ENCODE measurements around the gene NEURL2.
A peak's percentile ranks its signal among the peaks of the same experiment; 100 is the strongest.
"Not testable (repeated sequence)": the region's sequence is repeated elsewhere in the genome, so short reads cannot be mapped to it uniquely, and the experiment has no call there.

NEURL2 gene

DNA sequence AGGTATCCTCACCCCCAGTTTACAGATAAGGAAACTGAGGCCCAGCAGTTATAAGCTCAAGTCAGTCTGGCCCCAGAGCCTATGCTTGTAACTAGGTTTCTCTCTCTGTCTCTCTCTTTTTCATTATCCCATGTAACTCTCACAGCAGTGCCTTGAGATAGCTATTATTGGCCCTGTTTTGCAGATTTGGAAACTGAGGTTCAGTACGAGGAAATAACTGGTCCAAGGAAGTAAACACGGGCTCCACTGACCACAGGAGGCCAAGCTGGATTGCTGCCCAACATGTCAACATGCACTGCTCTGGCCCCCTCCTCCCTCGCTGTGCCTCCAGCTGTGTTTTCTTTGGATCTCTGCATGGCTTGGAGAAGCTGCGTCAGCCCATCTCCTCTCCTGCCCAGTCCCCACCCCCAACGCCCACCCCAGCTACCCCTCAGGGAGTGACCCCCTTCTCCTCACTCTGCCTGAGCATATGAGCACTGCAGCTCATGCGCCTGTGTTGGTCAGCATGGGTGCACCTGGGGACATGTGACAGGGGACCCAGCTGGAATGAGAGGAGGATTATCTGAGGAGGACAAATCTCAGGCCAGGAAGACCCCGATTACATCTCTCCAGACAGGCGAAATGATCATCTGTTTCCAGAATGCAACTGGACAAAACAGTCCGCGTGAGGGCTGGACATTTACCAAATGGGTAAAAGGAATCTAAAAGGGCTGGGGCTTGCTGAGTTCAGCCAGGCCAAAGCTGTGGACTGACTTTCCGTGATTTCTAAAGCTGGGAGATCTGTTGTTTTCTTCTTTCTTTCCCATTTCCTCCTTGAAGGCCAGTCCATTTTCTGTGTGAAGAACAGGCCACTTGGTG lies 28.8 kb upstream of the NEURL2 start:
- no peak for DNase-seq

DNA sequence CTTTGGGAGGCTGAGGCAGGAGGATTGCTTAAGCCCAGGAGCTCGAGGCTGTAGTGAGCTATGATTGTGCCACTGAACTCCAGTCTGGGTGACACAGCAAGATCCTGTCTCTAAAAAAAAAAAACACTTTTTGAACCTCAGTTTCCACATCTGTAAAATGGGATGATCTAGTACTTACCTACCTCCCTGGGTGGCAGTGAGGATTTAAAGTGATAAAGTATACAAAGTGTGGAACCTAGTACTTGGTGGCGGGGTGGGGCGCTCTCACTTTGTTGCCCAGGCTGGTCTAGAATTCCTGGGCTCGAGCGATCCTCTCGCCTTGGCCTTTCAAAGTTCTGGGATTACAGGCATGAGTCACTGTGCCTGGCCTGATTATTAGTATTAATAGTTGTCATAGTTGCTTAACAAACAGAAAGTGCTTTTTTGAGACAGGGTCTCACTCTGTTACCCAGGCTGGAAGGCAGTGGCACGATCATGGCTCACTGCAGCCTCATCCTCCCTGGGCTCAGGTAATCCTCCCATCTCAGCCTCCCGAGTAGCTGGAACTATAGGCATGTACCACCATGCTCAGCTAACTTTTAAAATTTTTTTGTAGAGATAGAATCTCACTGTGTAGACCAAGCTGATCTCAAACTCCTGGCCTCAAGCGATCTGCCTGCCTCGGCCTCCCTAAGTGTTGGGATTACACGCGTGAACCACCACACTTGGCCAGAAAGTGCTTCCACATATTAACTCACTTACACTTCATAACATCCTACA lies 27.9 kb upstream of the NEURL2 start:
- no peak for DNase-seq

DNA sequence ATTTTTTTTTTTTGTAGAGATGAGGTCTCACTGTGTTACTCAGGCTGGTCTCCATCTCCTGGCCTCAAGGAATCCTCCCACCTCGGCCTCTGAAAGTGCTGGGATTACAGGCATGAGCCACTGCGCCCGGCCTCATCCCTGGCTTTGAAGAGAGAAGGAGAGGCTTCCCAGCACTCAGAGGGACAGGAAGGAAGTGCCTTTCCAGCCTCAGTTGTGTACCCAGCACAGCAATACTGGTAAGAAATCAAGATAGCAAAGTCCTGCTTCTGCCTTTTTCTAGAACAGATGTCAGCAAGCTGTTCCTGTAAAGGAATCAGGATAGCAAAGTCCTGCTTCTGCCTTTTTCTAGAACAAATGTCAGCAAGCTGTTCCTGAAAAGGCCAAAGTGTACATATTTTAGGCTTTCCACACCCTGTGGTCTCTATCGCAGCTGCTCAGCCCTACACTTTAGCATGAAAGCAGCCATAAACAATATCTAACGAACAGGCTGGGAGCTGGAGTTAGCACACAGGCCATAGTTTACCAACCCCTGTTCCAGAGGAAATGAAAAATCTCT lies 27.3 kb upstream of the NEURL2 start:
- no peak for DNase-seq

DNA sequence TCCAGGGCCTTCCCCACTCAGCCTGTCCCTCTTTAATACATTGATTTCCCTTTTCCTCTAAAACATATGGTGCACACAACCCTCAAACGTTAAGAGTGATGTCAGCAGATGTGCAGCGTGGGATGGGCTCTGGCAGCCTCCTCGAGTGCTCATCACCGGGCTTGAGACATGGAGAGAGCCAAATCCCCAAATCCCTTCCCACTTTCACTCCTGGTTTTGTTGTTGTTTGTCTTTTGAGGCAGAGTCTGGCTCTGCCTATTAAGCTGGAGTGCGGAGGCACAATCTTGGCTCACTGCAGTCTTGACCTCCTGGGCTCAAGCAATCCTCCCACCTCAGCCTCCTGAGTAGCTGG lies 26.8 kb upstream of the NEURL2 start:
- no peak for DNase-seq

DNA sequence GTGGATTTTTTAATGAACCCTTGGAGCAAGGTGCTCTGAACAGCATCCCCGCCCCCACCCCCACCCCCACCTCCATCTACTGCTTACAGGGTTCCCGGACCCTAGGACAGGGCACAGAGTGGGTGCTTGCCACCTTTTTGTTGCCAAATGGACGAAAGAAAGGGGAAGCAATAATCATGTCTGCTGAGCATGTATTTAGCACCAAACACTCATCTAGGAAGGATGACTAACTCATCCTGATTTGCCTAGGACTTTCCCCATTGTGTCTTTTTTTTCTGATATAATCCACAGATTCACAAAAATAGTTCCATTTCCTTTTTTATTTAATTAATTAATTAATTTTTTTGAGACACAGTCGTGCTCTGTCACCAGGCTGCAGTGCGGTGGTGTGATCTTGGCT lies 22.1 kb upstream of the NEURL2 start:
- no peak for DNase-seq

DNA sequence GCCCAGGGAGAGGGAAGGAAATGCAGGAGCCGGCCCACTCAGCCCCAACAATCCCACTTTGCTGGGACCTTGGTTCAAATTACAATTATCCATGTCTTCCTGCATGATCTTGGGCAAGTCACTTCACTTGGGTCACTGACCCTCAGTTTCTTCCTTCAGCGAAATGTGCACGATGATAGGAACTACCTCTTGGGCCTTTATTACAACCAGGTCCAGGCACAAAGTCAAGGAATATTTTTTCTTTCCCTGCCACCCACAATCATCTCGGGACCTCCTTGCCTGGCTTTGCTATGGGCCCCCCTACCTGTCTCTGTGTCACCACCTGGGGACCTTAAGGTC lies 21.3 kb upstream of the NEURL2 start:
- DNase-seq, result no peak

DNA sequence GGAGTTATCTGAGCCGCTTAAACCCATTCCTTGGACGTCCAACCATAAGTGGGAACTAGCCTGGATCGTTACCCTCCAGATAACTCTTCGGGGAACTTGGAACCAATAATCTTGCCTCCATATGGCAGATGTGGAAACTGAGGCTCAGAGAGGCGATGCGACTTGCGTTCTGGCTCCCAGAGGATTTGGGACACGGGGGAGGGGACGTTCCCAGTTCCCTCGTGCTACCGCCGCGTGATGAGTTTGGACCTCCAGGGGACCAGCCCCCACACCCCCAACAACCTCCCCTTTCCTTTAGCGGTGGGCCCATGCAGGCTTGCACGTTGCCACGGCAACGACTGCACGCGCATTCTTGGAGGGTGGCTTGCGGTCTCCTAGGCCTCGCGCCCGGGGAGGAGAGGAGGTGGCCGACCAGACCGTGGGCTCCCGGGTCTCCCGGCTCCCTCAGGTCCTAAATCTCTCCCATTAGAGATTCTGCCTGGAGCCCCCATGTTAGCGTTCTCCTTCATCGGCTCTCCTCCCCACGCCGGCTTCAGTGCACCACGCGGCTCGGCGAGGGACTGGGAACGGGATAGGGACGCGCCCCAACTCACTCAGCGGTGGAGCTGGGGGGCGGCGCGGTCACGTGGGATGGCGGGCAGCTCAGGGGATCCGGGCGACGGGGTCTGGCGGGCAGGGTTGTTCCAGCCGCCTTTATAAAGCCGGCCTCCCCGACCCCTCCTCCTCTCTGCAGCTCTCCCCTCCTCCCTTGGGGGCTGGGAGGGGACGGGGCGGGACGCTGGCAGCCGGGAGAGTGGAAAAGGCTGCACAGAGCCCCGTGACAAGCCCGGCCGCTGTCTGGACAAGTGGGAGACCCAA lies 20.7 kb upstream of the NEURL2 start, which contains the start of gene PLTP:
Gene PLTP, minus strand, starts transcription at position 670 of the 858 bp plus-strand sequence. CDS start 703 bp downstream, outside the sequence.
- no peak for DNase-seq

DNA sequence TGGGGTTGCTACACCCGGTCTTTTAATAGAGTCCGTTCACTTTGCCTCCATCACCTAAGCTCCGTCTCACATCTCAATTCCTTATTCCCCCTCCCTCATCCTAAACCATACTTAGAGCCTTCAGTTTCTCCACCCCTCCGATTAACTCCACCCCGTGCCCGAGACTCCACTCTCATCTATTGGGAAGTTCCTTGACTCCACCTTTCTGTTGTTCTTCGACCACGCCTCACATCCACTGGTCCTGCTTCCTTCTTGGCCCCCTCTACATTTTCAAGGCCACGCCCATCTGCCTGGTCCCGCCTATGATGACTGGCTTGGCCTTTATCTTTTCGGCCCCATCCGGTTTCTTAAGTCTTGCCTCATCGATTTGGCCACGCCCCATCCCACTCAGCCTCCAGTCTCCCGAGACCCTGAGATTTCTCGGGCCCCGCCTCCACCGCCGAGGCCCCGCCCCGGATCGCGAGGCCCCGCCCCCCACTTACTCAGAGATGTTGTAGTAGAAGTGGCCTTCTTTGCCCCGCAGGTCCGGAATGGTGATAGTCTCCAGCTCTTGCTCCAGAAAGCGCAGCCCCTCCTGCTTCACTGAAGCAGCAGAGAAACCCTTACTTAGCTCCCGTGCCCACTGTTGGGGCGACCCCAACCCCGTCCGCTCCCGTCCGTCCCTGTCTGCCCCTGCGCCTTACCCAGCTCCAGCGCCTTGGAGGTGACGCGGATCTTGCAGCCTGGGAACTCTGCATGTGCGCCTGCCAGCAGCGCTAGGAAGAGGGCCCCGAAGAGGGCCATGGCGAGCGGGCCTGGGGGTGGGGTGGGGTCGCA lies 19.9 kb upstream of the NEURL2 start:
- DNase-seq, result peak; percentile 97 to 99

DNA sequence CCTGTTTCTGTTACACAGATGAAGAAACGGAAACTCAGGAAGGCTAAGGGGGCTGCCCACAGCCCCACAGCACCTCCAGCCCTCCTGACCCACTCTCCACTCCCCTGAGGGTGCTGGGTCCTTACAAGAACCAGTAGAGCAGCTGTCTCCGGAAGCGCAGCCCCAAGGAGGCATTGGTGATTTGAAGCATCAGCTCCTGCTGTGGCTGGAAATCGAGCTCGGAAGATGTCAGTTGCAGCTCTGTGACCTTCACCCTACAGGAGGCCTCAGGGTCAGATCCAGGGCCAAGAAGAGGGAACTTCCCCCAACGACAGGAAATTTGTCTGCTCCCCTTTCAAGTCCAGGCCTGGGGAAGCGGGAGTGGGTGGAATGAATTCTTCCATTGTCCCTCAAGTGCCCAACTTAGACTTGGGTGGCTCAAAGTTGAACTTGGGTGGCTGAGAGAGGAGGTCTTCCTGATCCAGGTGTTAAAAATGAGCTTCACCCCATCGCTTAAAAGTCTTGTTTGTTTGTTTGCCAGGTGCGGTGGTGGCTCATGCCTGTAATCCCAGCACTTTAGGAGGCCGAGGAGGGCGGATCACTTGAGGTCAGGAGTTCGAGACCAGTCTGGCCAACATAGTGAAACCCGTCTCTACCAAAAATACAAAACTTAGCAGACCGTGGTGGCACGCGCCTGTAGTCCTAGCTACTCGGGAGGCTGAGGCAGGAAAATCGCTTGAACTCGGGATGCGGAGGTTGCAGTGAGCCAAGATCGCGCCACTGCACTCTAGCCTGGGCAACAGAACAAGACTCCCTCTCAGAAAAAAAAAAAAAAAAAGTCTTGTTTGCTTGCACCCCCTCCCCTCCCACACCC lies 19.0 kb upstream of the NEURL2 start:
- DNase-seq, result no peak

DNA sequence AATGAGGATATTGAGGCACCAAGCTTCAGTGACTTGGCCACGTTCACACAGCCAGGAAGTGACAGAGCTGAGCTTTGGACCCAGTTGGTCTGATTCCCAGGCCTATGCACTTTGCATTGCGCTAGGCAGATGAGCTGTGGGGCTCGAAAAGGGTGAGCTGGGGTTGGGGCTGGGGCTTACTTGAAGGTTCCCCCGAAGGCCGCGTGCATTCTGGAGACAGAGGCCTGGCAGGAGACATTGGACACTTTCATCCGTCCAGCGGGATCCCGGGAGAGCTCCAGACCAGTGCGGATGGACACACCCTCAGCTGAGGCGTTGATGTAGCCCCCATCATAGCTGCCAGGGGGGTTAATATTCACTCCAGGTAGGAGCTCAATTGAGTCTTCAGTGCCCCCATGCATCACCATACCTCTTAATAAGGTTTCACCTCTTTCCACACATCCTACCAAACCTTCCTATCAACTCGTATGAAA lies 18.4 kb upstream of the NEURL2 start:
- no peak for DNase-seq

DNA sequence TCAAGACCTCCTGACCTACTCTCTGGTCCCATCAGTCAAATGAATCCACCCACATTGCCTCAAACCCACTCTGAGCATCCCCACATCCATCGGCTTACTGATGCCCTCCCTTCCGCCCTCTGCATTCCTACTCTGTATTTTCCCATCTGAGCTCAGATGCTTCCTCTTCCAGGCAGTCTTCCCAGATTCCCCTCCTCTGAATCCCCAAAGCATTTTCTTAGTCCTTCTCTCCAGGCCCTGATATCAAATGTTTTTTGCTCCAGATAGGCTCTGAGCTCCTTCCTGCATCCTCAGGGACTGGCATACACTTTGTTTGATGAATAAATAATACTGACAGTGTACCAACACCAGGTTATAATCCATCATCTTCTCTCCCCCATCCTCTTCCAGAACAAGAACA lies 17.1 kb upstream of the NEURL2 start:
- DNase-seq, result no peak

DNA sequence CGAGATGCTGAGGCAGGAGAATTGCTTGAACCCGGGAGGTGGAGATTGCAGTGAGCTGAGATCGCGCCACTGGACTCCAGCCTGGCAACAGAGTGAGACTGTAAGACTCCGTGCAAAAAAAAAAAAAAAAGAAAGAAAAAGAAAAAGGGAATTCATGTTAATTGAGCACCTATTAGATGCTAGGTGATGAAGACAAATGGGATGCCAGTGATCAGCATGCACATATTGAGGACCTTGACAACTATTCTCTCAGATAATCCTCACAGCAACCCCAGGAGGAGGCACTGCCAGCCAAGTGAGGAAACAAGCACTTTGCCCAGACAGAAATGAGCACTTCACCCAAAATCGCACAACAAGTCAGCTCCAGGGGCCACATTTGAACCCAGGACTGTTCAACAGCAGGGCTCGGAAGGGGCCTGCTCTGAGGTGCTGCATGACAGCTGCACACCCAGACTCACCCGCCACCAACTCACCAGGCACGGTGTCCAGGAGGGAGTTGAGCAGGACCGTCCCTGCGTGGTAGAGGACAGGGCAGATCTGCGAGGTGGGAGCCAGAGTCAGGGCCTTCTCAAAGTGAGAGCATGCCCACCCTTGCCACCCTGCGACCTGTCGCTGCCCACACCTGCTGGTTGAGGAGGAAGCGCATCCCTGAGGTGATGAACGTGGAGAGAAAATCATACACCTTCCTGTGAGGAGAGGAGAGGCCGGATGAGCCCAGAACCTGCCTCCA lies 16.4 kb upstream of the NEURL2 start:
- no peak for DNase-seq

DNA sequence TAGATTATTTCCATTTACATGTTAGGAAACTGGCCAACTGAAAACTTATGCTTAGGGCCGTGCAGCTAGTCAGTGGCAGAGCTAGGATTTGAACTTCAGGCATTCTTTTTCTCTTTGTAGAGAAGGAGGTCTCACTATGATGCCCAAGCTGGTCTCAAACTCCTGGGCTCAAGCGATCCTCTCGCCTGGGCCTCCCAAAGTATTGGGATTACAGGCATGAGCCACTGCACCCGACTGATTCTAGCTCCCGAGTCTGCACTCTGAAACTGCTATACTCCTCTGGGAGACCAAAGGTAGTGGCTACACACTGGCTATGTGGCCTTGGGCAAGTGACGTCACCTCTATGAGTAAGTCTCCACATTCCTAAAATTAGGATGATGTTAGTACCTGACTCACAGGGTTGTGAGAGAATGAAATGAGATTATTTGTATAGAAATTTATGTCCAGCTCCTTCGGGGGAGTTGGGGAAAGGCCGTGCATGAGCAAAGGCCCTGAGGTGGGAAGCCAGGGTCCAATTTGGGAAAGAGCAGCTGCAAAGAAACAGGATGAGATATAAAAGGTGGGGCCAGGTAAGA lies 14.6 kb upstream of the NEURL2 start:
- DNase-seq, result no peak

DNA sequence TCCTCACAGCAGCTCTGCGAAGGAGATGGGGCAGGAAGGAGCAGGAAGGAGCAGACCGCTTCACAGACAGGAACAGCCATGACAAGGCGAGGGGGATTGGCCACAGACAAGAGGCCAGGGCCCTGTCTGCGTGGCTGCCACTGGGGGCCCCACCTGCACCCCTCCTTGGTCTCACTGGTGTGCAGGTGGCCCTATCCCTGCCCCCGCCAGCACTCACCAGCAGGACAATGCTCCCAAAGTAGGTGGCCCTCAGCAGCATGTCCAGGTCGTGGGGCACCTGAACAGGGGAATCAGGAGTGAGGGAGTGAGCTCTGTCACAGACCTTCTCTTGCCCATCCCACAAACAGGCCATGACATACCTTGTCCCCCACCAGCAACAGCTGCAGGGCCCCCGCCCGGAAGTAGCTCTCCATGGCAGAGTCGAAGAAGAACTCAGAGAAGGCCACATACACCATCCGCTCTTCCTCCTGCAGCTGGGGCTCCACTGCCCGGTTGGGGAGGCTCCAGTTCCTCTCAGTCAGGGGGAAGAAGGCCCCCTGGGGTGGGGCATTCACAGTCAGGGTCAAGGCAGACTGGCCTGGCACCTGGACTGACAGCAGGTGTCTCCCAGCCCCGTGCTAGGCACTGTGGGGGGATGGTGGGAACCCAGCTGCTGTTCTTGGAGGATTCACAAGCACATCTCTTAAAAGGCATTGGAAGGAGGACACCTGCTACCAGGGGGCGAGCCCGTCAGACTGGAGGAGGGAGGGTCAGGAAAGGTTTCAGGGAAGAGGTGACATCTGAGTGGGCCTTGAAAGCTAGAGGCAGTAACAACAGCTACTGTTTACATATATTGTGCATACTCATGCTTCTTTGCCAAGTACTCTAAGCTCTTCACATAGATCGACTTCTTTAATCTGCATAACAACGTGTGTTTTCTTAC lies 13.8 kb upstream of the NEURL2 start:
- no peak for DNase-seq

DNA sequence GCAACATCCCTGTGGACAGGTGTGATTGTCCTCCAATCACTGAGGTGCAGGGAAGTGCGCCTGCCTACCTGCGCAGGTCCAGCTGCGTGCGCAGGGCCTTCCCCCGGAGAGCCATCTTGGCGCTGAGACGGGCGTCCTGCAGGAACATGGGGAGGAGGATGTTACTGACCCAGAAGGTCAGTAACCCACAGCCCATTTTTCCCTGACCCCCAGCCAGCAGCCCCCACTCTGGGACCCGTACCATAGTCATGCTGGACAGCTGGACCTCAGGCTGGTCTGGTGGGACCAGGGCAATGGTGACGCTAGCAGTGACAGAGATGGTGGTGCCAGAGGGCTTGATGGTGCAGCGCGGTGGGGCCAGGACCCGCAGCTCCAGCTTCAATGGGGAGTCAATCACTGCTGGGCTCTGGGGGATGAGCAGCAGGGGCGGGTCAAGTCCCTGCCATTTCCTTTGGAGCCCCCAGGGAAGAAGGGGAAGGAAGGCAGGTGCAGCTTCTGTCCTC lies 11.2 kb upstream of the NEURL2 start:
- no peak for DNase-seq

DNA sequence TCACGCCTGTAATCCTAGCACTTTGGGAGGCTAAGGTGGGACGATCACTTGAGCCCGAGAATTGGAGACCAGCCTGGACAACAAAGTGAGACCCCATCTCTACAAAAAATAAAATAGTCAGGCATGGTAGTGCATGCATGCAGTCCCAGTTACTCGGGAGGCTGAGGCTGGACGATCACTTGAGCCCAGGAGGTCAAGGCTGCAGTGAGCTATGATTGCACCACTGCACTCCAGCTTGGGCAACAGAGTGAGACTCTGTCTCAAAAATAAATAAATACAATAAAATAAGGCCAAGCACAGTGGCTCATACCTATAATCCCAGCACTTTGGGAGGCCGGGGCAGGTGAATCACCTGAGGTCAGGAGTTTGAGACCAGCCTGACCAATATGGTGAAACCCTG lies 10.3 kb upstream of the NEURL2 start:
- DNase-seq, result not testable (repeated sequence)

DNA sequence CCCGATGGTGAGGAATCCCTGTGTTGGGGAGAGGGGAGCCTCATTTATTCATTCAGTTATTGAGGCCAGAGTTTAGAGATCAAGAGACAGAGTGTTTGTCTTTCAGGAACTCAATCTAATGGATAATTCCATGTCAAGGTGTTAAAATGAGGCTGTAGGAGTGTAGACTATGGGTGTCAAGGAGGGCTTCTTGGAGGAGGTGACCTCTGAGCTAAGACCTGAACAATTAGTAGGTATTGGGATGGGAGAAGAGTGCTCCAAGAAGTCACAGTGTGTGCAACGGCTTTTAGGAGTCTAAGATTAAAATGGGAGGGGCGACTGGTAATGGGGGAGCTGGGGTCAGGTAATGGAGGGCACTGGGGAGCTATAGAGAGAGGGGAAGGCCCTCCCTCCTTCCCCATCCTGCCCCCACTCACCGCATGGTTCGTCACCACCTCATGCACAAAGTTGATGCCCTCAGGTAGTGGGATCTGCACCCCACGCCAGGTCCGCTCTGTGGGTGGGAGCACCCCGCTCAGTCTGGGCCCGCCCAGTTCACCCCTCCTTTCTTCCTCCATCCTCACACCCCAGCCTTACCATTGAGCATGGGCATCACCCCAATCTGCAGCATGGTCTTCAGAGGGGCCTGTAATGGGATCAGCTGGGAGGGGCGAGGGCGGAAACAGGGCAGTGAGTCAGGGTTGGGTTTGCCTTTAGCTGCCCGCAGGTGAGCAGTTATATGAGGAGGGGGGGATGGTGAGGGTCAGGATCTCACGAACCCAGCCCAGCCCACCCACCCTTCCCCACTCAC lies 8.2 kb upstream of the NEURL2 start:
- no peak for DNase-seq

DNA sequence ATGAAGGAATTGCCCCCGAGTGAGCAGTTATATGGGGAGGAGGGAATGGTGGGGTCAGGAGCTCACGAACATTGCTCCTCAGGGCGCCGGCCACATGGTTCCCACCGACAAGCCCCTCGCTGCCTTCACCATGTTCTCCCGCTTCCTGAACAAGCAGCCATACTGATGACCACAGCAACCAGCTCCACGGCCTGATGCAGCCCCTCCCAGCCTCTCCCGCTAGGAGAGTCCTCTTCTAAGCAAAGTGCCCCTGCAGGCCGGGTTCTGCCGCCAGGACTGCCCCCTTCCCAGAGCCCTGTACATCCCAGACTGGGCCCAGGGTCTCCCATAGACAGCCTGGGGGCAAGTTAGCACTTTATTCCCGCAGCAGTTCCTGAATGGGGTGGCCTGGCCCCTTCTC lies 7.3 kb upstream of the NEURL2 start:
- DNase-seq, result no peak

Data from bone marrow (tissue), 2 donors.